Left ventricle myocardium inferior (tissue), 1 donor: Measurements from ENCODE around the gene CDH4. TPM values are rescaled to one million over a fixed set of nuclear protein-coding genes. Genes with fewer than 3 reads are reported as not detected.

Experiments
- DNase-seq: peaks from one replicate; pipeline ENCODE4 v3.0.0-alpha.2; 2020
- H3K27ac ChIP-seq: fragments of 200-600 bp; replicated peaks from 2 replicates; pipeline ENCODE4 v1.8.0; 2021
- H3K27me3 ChIP-seq: fragments of 200-600 bp; 2 replicates; pipeline ENCODE4 v1.8.0; 2021; ENCODE audit warnings: low read depth
- H3K36me3 ChIP-seq: fragments of 200-600 bp; 2 replicates; pipeline ENCODE4 v1.8.0; 2021
- H3K4me1 ChIP-seq: fragments of 200-600 bp; 2 replicates; pipeline ENCODE4 v1.8.0; 2021
- H3K4me3 ChIP-seq: fragments of 200-600 bp; 2 replicates; pipeline ENCODE4 v1.8.0; 2021; ENCODE audit warnings: mild to moderate bottlenecking, moderate library complexity
- H3K9me3 ChIP-seq: fragments of 200-600 bp; replicated peaks from 2 replicates; pipeline ENCODE4 v1.8.0; 2021
- CTCF ChIP-seq: fragments of 200-600 bp; IDR thresholded peaks from 2 replicates; pipeline ENCODE4 v1.8.0; 2021; ENCODE audit warnings: antibody characterized with exemption, mild to moderate bottlenecking, borderline replicate concordance
- intact Hi-C: fragments of 100-400 bp; cut with micrococcal nuclease; formaldehyde crosslinking; loops from one replicate; pipeline ENCODE4 v1.11.0; 2022
- total RNA-seq: library from RNA; stranded (reverse); fragmentation: NEBNext Ultra II Directional; extraction: Animal tissue kit (Norgen Biotek cat#: 25700); gene quantifications from one replicate; pipeline ENCODE4 v1.2.1, GENCODE V29; 2021
- donor health status: DM: no; HTN: yes; CAD: no; lungs with severe emphysema.

The CDH4 gene
- total RNA-seq, 1 donor from 2014 or later: 0.05 TPM

GRCh38 chr20:61536671-61537070 lies 284.6 kb downstream of the CDH4 start:
- no peaks in the 10 kb centered on the region for H3K36me3 ChIP-seq
- TF ChIP-seq CTCF: no peak
- intact Hi-C loops: no loop called here
- peaks cover 60% of the 10 kb centered on the region for H3K27me3 ChIP-seq
- no peak for DNase-seq
- no peaks in the 10 kb centered on the region for H3K9me3 ChIP-seq
- no peak overlapping the region for H3K4me3 ChIP-seq
- H3K27ac ChIP-seq: no peak overlapping the region
- H3K4me1 ChIP-seq: no peaks in the 10 kb centered on the region

GRCh38 chr20:61537239-61538182 lies 285.4 kb downstream of the CDH4 start:
- no peaks in the 10 kb centered on the region for H3K36me3 ChIP-seq
- no peak for DNase-seq
- intact Hi-C loops: no loop called here
- no peak overlapping the region for H3K27ac ChIP-seq
- H3K4me1 ChIP-seq: no peaks in the 10 kb centered on the region
- H3K27me3 ChIP-seq: peaks cover 60% of the 10 kb centered on the region
- no peak for TF ChIP-seq CTCF
- no peak overlapping the region for H3K4me3 ChIP-seq
- no peaks in the 10 kb centered on the region for H3K9me3 ChIP-seq

GRCh38 chr20:61538183-61538942 lies 286.3 kb downstream of the CDH4 start:
- no peak overlapping the region for H3K27ac ChIP-seq
- H3K9me3 ChIP-seq: no peaks in the 10 kb centered on the region
- no peaks in the 10 kb centered on the region for H3K4me1 ChIP-seq
- DNase-seq: no peak
- no peak overlapping the region for H3K4me3 ChIP-seq
- intact Hi-C loops: no loop called here
- no peak for TF ChIP-seq CTCF
- H3K27me3 ChIP-seq: peaks cover 52% of the 10 kb centered on the region
- H3K36me3 ChIP-seq: no peaks in the 10 kb centered on the region

GRCh38 chr20:61538943-61539265 lies 286.8 kb downstream of the CDH4 start:
- Histone ChIP-seq H3K27ac (no peak overlapping the region), H3K4me3 (no peak overlapping the region), H3K4me1 (no peaks in the 10 kb centered on the region), H3K36me3 (no peaks in the 10 kb centered on the region), H3K9me3 (no peaks in the 10 kb centered on the region), H3K27me3 (peaks cover 47% of the 10 kb centered on the region)
- no peak for TF ChIP-seq CTCF
- DNase-seq: no peak
- intact Hi-C loops: no loop called here

- Histone ChIP-seq H3K27me3 (peaks cover 46% of the 10 kb centered on the region), H3K4me3 (no peak overlapping the region), H3K27ac (no peak overlapping the region), H3K36me3 (no peaks in the 10 kb centered on the region), H3K9me3 (no peaks in the 10 kb centered on the region), H3K4me1 (no peaks in the 10 kb centered on the region)
- TF ChIP-seq CTCF: no peak
- intact Hi-C loops: no loop called here
- no peak for DNase-seq
These were observed 287.8 kb downstream of the CDH4 start for GRCh38 chr20:61539706-61540360.
